LNCAP (cell line): Measurements from ENCODE around the gene DOCK2.

Experiments used
- CTCF ChIP-seq: fragments of 450-650 bp; IDR thresholded peaks from 2 replicates; pipeline ENCODE4 v1.5.1; 2017; ENCODE audit warnings: mild to moderate bottlenecking

The DOCK2 gene

DNA sequence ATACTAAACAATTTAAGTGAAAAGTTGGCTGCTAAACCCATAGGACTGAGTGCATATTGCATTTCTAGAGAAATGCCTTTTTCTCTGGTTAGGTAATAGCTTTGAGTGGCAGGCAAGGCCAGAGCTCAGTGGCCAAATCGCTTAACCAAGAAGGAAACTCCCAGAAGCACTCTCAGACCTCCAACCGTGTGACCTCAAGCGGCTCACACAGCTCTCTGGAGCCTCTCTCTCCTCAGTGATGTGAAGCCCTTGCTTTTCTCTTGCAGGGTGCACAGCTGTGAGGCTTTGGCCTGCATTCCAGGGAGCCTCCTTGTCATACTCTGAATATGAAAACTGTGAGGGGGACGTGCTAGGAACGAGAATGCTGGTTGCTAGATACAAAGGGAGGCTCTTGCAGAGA lies 236.6 kb downstream of the DOCK2 start:
- TF ChIP-seq CTCF = no peak

- no peak for TF ChIP-seq CTCF
These were observed 237.5 kb downstream of the DOCK2 start for GRCh38 chr5:169874621-169875020.

DNA sequence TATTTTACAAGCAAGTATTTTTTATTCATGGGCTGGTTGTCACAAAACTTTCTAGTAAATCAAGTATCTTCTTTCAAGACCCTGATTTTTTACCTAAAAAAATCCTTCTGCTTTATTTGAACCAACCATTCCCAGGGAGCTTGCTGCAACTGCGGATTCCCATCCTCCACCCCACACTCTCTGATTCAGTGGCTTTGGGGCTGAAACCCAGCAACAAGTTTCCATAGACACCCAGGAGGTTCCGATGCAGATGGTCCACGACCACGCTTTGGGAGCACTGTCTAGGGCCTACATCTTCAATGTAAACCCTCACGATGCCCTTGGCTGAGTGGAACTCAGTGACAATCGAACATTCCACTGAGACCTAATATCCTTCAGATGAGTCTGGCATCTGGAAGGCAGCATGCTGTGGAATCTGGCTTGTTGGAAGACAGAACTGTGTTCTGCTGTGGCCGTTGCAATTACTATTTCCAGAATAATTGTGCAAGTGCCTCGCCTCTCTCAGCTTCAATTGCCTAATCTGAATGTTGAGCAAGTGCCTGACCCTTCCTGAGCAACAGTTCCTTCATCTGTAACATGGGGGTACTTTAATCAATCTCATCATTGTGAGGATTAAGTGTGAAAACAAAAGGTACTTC lies 238.1 kb downstream of the DOCK2 start:
- TF ChIP-seq CTCF = no peak

DNA sequence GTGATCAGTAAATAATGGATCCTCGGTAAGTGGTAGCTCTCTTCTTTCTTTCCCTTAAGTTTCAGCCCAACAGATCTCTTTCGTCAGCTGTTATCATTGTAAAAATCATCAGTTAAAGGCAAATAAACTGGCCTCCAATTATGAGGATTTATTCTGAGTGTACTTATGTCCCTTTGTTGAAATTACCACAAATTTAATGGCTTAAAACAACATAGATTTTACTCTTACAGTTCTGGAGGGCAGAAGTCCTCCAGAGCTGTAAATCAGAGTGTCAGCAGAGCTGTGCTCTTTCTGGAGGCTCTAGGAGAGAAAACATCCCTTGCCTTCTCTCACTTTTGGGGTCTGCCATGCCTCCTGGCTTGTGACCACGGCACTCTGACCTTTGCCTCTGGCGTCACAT lies 238.7 kb downstream of the DOCK2 start:
- TF ChIP-seq CTCF = no peak

DNA sequence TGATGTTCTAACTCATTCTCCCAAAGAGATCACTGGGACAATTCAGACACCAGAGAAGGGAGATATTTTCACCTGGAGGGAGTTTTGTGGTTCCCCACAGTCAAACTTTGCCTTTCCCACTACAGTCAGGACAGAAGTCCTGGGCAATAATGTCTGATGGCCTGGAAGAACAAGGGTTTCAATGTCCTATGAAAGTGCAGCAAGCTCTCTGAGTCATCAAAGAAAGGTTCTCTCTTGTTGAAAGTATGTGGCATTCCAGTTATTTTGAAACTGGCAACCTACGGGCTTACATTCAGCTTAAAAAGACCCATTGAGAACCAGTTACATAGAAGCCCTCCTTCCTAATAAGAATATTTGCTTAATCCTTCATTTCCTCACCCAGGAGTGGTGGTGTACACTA lies 239.3 kb downstream of the DOCK2 start:
- no peak for TF ChIP-seq CTCF

GRCh38 chr5:169880012-169880663 lies 243.1 kb downstream of the DOCK2 start:
- TF ChIP-seq CTCF = no peak

GRCh38 chr5:169880785-169881184 lies 243.7 kb downstream of the DOCK2 start:
- no peak for TF ChIP-seq CTCF
